ENCODE measurements around the gene ADCY4. TPM values are rescaled to one million over a fixed set of nuclear protein-coding genes. Genes with fewer than 3 reads are reported as not detected.

ADCY4 gene
- total RNA-seq, 6 experiments from 2014 or later = 2.3 to 7.2 (median 3.9) TPM

GRCh38 chr14:24304019-24304387 lies 30.9 kb downstream of the ADCY4 start:
- TF ChIP-seq POLR2A (IDR thresholded peaks at IDR 0.05) (no peak), CTCF (IDR thresholded peaks at IDR 0.05) (no peak)
- Histone ChIP-seq H3K9me3 (no peaks in the 10 kb centered on the region), H3K27me3 (no peaks in the 10 kb centered on the region), H3K27ac (peak overlapping the region in 2 of 3 donors; percentile 65 to 77), H3K4me3 (peak overlapping the region in 1 of 3 donors; percentile 2), H3K36me3 (peaks cover 4 to 50% (median 19%) of the 10 kb centered on the region in 4 donors), H3K4me1 (peaks cover 0 to 66% (median 20%) of the 10 kb centered on the region in 4 donors)
- WGBS (ENCODE audit: insufficient coverage, low coverage, low lambda C conversion rate, missing lambda C conversion rate) = 85% methylated on average over 6 of the region's 11 CpGs
- DNase-seq (no peak), ATAC-seq (no peak)
- intact Hi-C loops (cut with DNase I) = no loop called here

- Histone ChIP-seq H3K9me3 (no peaks in the 10 kb centered on the region), H3K27me3 (no peaks in the 10 kb centered on the region), H3K27ac (peak overlapping the region; percentile 79 to 93 (median 81)), H3K4me1 (peaks cover 0 to 64% (median 16%) of the 10 kb centered on the region in 4 donors), H3K4me3 (peak overlapping the region; percentile 46 to 98 (median 80)), H3K36me3 (peaks cover 4 to 45% (median 21%) of the 10 kb centered on the region in 4 donors)
- DNase-seq (no peak), ATAC-seq (no peak)
- WGBS (ENCODE audit: insufficient coverage, low coverage, low lambda C conversion rate, missing lambda C conversion rate) = 17% methylated on average over 16 of the region's 16 CpGs
- intact Hi-C loops (cut with DNase I) = no loop called here
- TF ChIP-seq POLR2A (IDR thresholded peaks at IDR 0.05) (no peak), CTCF (IDR thresholded peaks at IDR 0.05) (no peak)
Measured at GRCh38 chr14:24300326-24300980, 34.4 kb downstream of the ADCY4 start.

- Histone ChIP-seq H3K4me1 (peaks cover 0 to 54% (median 16%) of the 10 kb centered on the region in 4 donors), H3K27me3 (no peaks in the 10 kb centered on the region), H3K27ac (peak within 1 kb of the TSS; percentile 79 to 93 (median 81)), H3K9me3 (no peaks in the 10 kb centered on the region), H3K36me3 (peaks cover 4 to 45% (median 19%) of the 10 kb centered on the region in 4 donors), H3K4me3 (peak within 1 kb of the TSS; percentile 46 to 98 (median 80))
- DNase-seq (peak; percentile 94 to 97 (median 96)), ATAC-seq (peak; percentile 88 to 91 (median 88))
- TF ChIP-seq POLR2A (IDR thresholded peaks at IDR 0.05) = peak; percentile 91
- no peak for TF ChIP-seq CTCF (IDR thresholded peaks at IDR 0.05)
- intact Hi-C loops (cut with DNase I) = loop anchor here (5.0 to 10.0 kb wide), 2 partner anchors 55 to 57 kb away; partner anchors contain the start of gene TINF2 (in 2 of the 2)
- under 1% methylated on average over 14 of the region's 75 CpGs for WGBS (ENCODE audit: insufficient coverage, low coverage, low lambda C conversion rate, missing lambda C conversion rate)
Measured at GRCh38 chr14:24299255-24300191, 35.3 kb downstream of the ADCY4 start, which contains the start of the genes DHRS1 and NOP9. TSS of gene DHRS1 (minus strand) at chr14:24299780. CDS start at chr14:24299106, 674 bp downstream. TSS of gene NOP9 (plus strand) at chr14:24299850. CDS start at chr14:24299955, 105 bp downstream.

GRCh38 chr14:24298892-24299254 lies 36.0 kb downstream of the ADCY4 start:
- Histone ChIP-seq H3K9me3 (no peaks in the 10 kb centered on the region), H3K36me3 (peaks cover 0 to 41% (median 18%) of the 10 kb centered on the region in 4 donors), H3K4me1 (peaks cover 0 to 48% (median 13%) of the 10 kb centered on the region in 4 donors), H3K27ac (peak overlapping the region; percentile 79 to 93 (median 81)), H3K4me3 (peak overlapping the region; percentile 46 to 98 (median 80)), H3K27me3 (no peaks in the 10 kb centered on the region)
- no peak for DNase-seq
- 15% methylated on average over 7 of the region's 7 CpGs for WGBS (ENCODE audit: insufficient coverage, low coverage, low lambda C conversion rate, missing lambda C conversion rate)
- intact Hi-C loops (cut with DNase I) = loop anchor here (5.0 to 10.0 kb wide), 2 partner anchors 54 to 57 kb away; partner anchors contain the start of gene TINF2 (in 2 of the 2)
- ATAC-seq = peak; percentile 8 to 37 (median 13)
- no peak for TF ChIP-seq POLR2A (IDR thresholded peaks at IDR 0.05)
- TF ChIP-seq CTCF (IDR thresholded peaks at IDR 0.05) = no peak

All from right lobe of liver (tissue), 6 donors.